ENCODE results near the gene DONSON.

DONSON gene

GRCh38 chr21:33562389-33562788 is 26.1 kb downstream of the DONSON start:
- no peak for TF ChIP-seq CTCF (IDR thresholded peaks at IDR 0.05)
- no peak overlapping the region for H3K27ac ChIP-seq
- H3K4me2 ChIP-seq (ENCODE audit: low read length) = no peak overlapping the region
- H3K4me3 ChIP-seq (ENCODE audit: low read depth, low read length) = no peak overlapping the region
- H3K9ac ChIP-seq = no peak overlapping the region
- peaks cover 13% of the 10 kb centered on the region for H3K4me1 ChIP-seq
- H3K79me2 ChIP-seq = peaks cover 8% of the 10 kb centered on the region
- H3K27me3 ChIP-seq (ENCODE audit: control insufficient read depth, insufficient read depth, low read length) = no peaks in the 10 kb centered on the region
- no peaks in the 10 kb centered on the region for H3K36me3 ChIP-seq (ENCODE audit: control insufficient read depth, insufficient read depth, low read length)
- no peak overlapping the region for H2AFZ ChIP-seq
- H3K9me3 ChIP-seq (ENCODE audit: control insufficient read depth, low read length) = no peaks in the 10 kb centered on the region

DNA sequence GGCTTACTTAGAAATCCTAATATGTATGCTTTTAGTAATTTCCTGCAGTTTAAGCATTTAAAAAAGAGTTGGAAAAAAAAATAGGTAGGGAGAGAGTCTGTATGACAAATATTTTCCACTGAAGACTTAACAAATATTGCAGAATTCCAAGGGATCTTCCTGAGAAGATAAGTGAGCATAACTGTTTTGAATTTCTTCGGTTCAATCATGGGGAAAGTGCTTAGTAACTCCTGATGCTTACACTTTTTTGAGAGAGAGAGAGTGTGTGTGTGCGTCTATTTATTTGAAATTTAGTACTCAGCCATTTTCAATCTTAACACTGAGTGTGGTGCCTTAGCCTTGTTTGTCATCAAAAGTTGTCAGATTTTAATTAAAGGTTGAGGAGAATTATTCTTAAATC is 27.1 kb downstream of the DONSON start:
- TF ChIP-seq CTCF (IDR thresholded peaks at IDR 0.05) = no peak
- Histone ChIP-seq H3K4me1 (peaks cover 13% of the 10 kb centered on the region), H3K27ac (peak overlapping the region; percentile 30), H3K4me2 (ENCODE audit: low read length) (peak overlapping the region; percentile 4), H3K27me3 (ENCODE audit: control insufficient read depth, insufficient read depth, low read length) (no peaks in the 10 kb centered on the region), H3K36me3 (ENCODE audit: control insufficient read depth, insufficient read depth, low read length) (no peaks in the 10 kb centered on the region), H3K79me2 (peaks cover 13% of the 10 kb centered on the region), H3K9me3 (ENCODE audit: control insufficient read depth, low read length) (no peaks in the 10 kb centered on the region), H2AFZ (no peak overlapping the region), H3K9ac (no peak overlapping the region), H3K4me3 (ENCODE audit: low read depth, low read length) (no peak overlapping the region)

- no peaks in the 10 kb centered on the region for H3K36me3 ChIP-seq (ENCODE audit: control insufficient read depth, insufficient read depth, low read length)
Measured at GRCh38 chr21:33560965-33561364, 27.5 kb downstream of the DONSON start.

DNA sequence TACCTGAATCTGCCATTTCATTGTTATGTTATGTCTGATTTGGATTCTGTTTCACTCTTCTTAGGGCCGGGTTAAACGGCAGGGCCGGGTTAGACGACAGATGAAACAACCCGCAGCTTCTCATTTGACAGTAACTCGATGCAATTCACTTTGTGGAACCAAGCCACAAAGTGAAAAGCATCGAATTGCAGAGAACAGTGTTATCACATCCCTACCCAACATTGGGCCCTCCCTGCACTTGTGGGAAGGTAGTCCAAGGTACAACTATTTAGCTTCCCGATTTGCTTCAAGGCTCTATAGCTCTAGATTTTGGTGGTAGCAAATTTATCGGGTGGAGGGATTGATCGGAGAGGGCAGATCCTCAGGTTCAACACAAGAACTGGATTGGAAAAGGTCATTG is 28.7 kb downstream of the DONSON start:
- H3K9ac ChIP-seq = no peak overlapping the region
- H3K9me3 ChIP-seq (ENCODE audit: control insufficient read depth, low read length) = no peaks in the 10 kb centered on the region
- no peak overlapping the region for H3K4me3 ChIP-seq (ENCODE audit: low read depth, low read length)
- peaks cover 17% of the 10 kb centered on the region for H3K79me2 ChIP-seq
- H2AFZ ChIP-seq = no peak overlapping the region
- H3K36me3 ChIP-seq (ENCODE audit: control insufficient read depth, insufficient read depth, low read length) = no peaks in the 10 kb centered on the region
- no peaks in the 10 kb centered on the region for H3K27me3 ChIP-seq (ENCODE audit: control insufficient read depth, insufficient read depth, low read length)
- peaks cover 13% of the 10 kb centered on the region for H3K4me1 ChIP-seq
- peak overlapping the region; percentile 9 for H3K27ac ChIP-seq
- TF ChIP-seq CTCF (IDR thresholded peaks at IDR 0.05) = no peak
- no peak overlapping the region for H3K4me2 ChIP-seq (ENCODE audit: low read length)

More at GRCh38 chr21:33560965-33561364, 27.5 kb downstream of the DONSON start:
- Histone ChIP-seq H3K9ac (no peak overlapping the region), H3K4me2 (ENCODE audit: low read length) (no peak overlapping the region), H3K27ac (peak overlapping the region; percentile 30), H2AFZ (no peak overlapping the region), H3K79me2 (peaks cover 17% of the 10 kb centered on the region), H3K9me3 (ENCODE audit: control insufficient read depth, low read length) (no peaks in the 10 kb centered on the region), H3K4me3 (ENCODE audit: low read depth, low read length) (no peak overlapping the region), H3K27me3 (ENCODE audit: control insufficient read depth, insufficient read depth, low read length) (no peaks in the 10 kb centered on the region), H3K4me1 (peaks cover 13% of the 10 kb centered on the region)
- no peak for TF ChIP-seq CTCF (IDR thresholded peaks at IDR 0.05)

DNA sequence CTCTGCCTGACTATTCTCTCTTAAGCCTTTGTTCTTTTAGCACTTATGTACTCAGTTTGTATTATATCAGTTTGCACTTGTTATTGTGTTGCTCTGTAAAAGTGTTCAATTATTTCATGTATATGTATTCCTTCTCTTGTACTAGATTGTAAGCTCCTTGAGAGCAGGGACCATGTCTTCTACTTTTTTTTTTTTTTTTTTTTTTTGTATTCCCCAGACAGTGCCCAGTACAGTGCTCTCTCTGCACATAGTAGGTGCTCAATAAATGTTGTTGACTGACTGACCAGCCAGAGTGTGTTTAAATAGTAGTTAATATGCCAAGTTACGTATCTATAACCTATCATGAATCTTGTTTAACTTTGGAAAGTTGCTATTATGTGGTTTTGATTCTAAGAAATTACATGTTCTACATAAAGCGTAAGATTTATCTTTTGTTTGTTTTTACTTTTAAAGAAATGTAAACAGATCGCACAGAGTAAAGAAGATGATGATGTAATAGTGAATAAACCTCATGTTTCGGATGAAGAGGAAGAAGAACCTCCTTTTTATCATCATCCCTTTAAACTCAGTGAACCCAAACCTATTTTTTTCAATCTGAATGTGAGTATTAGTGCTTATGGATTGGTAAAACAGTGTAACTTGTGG is 29.6 kb downstream of the DONSON start:
- Histone ChIP-seq H3K27ac (no peak overlapping the region), H3K4me3 (ENCODE audit: low read depth, low read length) (no peak overlapping the region), H2AFZ (no peak overlapping the region), H3K9me3 (ENCODE audit: control insufficient read depth, low read length) (no peaks in the 10 kb centered on the region), H3K4me1 (peaks cover 13% of the 10 kb centered on the region), H3K9ac (no peak overlapping the region), H3K27me3 (ENCODE audit: control insufficient read depth, insufficient read depth, low read length) (no peaks in the 10 kb centered on the region), H3K4me2 (ENCODE audit: low read length) (no peak overlapping the region), H3K79me2 (peaks cover 21% of the 10 kb centered on the region), H3K36me3 (ENCODE audit: control insufficient read depth, insufficient read depth, low read length) (no peaks in the 10 kb centered on the region)
- no peak for TF ChIP-seq CTCF (IDR thresholded peaks at IDR 0.05)
